Vagina (tissue), 2 donors: ENCODE results near the gene USP16.

Experiments used
- POLR2A ChIP-seq, 2 donors: fragments of 450-650 bp; IDR thresholded peaks; one replicate each; pipeline ENCODE4 v1.6.1; 2017; ENCODE audit warnings: antibody characterized with exemption in 2 of 2, mild to moderate bottlenecking in 2 of 2, moderate library complexity in 2 of 2
- POLR2AphosphoS5 ChIP-seq, 2 donors: sonication (generic); formaldehyde crosslinking; IDR thresholded peaks; one replicate each; pipeline ENCODE4 v1.9.0; 2017; ENCODE audit warnings: antibody characterized with exemption in 2 of 2, mild to moderate bottlenecking in 2 of 2, low read depth in 1 of 2; ENCODE audit not compliant: insufficient read depth in 1 of 2
- TF ChIP-seq, protein P1 (sequence below), 3 experiments: fragments of 450-650 bp in 2 of 3; fragments of 200-600 bp in 1 of 3; sonication (generic) in 1 of 3; IDR thresholded peaks; one replicate each; pipeline ENCODE4 v1.5.1; 2017 to 2019; ENCODE audit warnings: antibody characterized with exemption in 3 of 3, mild to moderate bottlenecking in 2 of 3, moderate library complexity in 2 of 3

DNA sequence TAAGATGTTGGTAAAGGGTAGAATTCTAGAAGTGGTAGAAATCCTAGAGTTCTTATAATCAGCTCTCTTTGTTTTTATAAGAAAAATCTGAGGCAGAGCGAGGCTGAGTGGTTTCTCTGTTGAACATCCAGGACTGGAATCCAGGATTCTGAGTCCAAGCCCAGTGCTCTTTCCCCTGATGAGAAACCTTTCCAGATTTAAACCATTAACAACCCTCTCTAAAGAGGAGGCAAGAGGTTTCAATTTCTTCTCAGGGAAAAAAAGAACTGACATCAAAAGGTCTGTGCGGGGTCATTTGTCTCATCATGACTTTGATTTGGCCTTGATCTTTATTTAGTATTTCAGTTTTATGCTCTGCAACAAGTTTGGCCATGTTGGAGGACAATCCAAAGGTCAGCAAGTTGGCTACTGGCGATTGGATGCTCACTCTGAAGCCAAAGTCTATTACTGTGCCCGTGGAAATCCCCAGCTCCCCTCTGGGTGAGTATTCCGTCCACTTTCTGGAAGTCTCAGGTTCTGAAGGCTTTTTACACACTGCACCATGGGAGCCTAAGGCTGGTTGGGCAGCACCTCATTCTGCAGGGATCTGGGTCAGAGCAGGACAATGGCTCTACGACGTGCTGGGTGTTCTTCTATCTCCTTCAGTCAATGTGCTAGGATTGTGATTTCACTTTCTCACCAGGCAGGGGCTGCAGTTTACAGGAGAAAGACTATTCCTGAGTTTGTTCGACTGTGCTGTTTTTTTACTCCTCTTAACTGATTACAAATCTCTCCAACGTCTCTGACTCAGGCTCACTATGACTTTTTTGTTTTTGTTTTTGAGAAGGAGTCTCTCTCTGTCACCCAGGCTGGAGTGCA, 67.9 kb downstream of the USP16 start:
- TF ChIP-seq, protein P1, sequence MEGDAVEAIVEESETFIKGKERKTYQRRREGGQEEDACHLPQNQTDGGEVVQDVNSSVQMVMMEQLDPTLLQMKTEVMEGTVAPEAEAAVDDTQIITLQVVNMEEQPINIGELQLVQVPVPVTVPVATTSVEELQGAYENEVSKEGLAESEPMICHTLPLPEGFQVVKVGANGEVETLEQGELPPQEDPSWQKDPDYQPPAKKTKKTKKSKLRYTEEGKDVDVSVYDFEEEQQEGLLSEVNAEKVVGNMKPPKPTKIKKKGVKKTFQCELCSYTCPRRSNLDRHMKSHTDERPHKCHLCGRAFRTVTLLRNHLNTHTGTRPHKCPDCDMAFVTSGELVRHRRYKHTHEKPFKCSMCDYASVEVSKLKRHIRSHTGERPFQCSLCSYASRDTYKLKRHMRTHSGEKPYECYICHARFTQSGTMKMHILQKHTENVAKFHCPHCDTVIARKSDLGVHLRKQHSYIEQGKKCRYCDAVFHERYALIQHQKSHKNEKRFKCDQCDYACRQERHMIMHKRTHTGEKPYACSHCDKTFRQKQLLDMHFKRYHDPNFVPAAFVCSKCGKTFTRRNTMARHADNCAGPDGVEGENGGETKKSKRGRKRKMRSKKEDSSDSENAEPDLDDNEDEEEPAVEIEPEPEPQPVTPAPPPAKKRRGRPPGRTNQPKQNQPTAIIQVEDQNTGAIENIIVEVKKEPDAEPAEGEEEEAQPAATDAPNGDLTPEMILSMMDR (IDR thresholded peaks at IDR 0.05), result no peak
- no peak for TF ChIP-seq POLR2A (IDR thresholded peaks at IDR 0.05)
- TF ChIP-seq POLR2AphosphoS5 (IDR thresholded peaks at IDR 0.05; ENCODE audit: insufficient read depth in 1 of 2, low read depth in 1 of 2), result no peak
